Dermis blood vessel endothelial cell (primary cell): ENCODE measurements around the gene CENPP. TPM values are rescaled to one million over a fixed set of nuclear protein-coding genes. Genes with fewer than 3 reads are reported as not detected.

Source experiments
- DNase-seq: peaks from one replicate; pipeline ENCODE4 v3.0.0; 2010
- total RNA-seq: library from RNA; depleted of rRNA; stranded (reverse); fragments of >200 nt; gene quantifications from 2 replicates; pipeline ENCODE4 v1.2.3, GENCODE V29; 2014

The CENPP gene
- total RNA-seq, 1 donor from 2014 or later: 2.9 TPM

DNA sequence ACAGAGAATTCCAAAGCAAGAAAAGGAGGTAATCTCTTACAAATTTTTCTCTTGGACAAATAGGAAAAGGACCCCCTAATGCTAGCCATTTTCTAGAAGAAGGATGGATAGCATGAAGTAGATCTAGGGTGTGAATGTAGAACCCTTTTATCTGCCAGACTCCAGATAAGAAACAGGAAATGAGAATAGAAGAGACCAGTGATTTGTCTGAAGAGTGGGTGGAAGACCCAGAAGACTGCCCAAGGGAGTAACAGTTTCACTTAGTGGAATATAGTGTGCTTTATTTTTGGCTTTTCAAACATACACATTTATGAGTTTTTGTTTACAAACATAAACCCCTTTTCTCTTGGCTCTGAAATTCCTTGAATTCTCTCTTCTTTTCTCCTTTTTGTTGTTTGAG lies 185.0 kb downstream of the CENPP start:
- no peak for DNase-seq

DNA sequence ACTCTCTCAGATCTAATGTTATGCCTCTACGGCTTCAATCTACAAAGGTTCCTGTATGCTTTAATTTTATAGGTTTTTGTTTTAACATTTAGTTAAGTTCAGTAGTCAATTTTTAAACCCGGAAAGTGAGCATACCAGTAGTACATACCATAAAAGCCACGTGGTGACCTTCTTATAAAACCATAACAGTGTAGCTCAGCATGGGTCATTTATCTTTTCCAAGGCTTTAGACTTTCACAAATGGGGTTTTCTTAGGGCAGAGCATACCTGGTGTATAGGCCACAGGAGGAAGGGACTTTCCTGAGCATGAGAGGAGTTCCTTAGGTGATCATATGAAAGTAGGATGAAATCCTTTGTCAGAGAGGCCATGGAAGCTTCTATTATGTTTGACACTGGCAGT lies 186.9 kb downstream of the CENPP start:
- DNase-seq: no peak

DNA sequence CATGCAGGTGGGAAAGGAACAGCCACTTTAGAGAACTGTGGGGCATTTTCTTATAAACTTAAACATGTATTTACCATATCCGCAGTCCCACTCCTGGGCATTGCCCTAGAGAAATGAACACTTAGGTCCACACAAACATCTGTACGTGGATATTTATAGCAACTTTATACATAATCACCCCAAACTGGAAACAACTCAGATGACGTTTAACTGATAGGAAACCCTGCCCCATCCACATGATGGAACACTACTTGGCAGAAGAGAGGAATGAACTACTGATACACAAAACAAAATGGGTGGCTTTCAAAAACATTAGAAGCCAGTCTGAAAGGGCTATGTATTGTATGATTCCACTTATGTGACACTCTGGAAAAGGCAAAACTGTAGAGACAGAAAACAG lies 187.6 kb downstream of the CENPP start:
- no peak for DNase-seq

DNA sequence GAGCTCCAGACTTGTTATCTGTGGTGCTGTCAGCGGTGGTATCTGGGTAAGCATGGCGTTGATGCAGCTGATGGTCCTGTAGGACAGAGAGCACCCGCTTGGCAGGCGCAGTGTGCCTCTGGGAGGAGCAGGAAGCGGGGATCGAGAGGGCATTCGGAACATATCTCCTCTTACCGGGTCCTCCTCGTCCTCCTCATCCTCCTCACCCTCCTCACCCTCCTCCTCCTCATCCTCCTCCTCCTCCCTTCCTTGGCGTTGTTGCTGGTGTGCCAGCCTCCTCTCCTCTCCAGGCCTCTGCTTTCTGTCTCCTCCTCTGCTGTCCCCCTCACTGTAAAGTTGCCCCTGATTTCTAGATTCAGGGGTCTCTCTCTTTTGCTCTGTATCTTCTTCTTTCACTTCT lies 188.9 kb downstream of the CENPP start:
- DNase-seq: no peak

DNA sequence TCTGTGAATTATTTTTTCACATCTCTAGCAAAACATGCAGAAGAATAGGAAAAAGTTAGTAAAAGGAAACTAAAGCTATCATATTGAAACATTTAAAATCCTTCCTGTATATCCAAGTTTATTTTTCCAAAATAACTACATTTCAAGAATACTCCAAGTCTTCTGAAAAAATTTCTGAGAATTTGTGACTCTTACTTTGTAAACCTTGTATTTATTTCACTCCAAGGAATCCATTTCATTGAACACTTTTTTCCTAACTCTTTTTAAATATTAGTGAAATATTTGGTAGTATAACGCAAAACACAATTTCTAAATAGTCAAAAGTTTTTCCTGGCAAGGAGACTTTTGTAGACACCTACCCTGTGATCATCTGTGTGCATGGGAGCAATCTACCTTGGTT lies 190.8 kb downstream of the CENPP start:
- no peak for DNase-seq

DNA sequence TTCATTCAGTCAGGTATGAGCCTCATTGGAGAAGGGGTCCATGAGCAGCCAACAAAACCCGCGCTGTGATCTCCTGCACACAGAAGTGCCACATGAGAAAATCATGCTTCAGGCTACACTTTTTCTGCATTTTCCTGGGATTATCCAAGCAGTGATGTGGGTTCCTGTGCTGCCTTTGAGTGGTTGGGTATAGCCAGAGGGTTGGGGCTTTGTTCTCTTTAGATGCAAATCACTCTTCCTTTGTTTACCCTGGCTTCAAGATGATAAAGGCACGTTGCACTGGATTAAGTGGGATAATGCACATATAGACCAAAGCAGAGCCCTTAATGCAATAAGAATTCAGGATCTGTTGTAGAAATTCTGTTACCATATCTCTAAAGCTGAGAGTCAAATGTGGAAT lies 191.3 kb downstream of the CENPP start:
- no peak for DNase-seq

DNA sequence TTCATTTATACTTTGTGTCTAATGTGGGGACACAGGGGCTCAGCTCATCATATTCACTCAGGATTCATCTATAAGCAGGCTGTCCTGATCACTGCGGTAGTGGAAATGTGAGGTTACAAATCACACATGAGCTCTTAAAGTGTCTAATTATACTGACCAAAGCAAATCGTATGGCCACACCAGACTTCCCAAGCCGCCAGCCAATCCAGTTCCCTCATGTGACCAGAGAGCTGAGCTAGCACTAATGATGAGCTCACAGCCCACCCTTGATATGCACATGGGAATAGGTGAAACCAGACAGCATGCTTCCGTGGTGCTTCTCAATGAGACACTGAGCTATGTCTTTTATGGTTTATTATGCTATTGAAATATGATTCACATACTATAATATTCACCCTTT lies 192.4 kb downstream of the CENPP start:
- no peak for DNase-seq

DNA sequence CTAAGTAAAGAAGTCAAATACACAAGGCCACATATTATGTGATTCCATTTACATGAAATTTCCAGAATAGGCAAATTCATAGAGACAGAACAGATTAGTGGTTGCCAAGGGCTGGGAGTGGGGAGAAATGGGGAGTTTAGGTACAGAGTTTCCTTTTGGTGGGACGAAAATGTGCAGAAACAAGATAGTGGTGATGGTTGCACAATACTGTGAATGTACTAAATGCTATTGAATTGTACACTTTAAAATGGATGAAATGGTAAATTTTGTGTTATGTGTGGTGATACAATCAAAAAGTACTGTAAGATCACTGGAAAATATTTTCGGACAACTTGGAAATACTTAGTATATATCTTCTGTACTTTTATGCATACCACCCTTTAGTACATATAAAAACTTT lies 195.1 kb downstream of the CENPP start:
- no peak for DNase-seq

DNA sequence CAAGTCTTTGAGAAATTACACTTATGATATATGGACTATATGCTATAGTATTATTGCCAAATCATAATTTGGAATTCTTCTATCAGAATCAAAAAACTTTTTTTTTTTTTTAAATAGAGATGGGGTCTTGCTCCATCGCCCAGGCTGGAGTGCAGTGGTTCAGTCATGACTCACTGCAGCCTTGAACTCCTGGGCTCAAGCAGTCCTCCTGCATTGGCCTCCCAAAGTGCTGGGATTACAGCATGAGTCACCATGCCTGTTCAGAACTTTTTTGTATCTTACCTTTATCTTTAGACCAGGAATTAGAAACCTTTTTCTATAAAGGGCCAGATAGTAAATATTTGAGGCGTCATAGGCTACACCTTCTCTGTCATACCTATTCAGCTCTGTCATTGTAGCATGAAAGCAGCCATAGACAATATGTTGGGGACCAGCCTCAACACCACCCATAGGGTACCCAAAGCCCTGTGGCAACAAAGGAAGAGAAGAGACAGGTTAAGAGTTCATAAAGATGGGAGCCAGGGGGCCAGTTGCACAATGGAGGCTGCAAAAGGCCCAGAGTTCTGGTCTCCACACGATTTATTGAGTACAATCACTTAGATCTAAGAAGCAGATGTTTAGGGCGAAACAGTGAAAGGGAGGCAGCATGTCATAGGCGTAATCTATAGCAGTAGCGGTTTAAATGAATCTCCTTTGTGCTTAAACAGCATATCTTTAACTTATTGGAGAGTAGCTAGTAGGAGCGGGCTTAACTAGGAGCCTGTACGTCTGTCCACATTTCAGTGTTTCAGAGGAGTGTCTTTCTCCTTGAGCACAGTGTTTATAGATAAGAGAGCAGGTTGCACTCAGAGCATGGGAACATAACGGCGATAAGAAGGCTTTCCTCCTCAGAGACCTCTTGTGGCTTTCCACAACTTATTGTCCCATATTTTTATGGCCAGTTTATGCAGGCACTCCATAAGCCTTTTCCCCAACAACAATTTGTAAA lies 197.5 kb downstream of the CENPP start:
- DNase-seq: no peak

DNA sequence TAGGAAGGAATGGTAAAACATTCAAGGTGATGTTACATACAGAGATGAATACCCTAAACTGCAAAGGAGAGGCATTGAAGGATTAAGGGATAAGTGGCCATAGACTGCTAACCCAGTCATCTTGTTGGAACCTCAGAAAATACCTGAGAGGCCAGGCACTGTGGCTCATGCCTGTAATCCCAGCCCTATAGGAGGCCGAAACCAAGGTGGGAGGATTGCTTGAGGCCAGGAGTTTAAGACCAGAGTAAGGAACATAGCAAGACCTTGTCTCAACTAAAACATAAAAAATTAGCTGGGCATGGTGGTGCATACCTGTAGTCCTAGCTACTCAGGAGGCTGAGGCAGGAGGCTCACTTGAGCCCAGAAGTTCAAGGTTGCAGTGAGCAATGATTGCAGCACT lies 199.1 kb downstream of the CENPP start:
- no peak for DNase-seq

DNA sequence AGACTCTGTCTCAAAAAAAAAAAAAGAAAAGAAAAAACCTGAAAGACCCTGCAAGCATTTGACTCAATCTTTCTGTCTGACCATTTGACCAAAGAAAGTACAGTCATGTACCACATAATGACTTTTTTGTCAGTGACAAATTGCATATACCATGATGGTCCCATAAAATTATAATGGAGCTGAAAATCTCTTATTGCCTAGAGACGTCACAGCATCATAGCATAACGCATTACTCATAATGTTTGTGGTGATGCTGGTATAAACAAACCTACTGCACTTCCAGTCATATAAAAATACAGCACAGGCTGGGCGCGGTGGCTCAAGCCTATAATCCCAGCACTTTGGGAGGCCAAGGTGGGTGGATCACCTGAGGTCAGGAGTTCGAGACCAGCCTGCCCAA lies 199.6 kb downstream of the CENPP start:
- DNase-seq: no peak

DNA sequence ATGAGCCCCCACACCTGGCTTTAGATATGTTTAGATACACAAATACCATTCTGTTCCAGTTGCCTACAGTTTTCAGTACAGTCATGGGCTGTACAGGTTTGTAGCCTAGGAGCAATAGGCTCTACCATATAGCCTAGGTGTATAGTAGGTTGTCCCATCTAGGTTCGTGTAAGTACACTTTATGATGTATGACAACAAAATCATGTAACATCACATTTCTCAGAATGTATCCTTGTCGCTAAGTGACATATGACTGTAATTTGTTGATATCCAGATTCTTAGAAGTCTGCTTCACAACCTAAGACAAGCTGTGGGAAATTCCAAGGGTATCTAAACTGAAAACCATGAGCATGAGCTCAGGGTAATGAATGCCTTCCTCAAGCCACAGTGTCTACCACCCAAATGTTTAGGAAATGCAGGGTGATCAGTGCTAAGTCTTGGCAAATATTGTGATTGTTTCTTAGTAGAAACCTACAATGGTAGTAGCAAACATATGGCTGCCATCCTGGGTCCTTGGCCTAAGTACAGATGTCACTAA lies 201.6 kb downstream of the CENPP start:
- no peak for DNase-seq

DNA sequence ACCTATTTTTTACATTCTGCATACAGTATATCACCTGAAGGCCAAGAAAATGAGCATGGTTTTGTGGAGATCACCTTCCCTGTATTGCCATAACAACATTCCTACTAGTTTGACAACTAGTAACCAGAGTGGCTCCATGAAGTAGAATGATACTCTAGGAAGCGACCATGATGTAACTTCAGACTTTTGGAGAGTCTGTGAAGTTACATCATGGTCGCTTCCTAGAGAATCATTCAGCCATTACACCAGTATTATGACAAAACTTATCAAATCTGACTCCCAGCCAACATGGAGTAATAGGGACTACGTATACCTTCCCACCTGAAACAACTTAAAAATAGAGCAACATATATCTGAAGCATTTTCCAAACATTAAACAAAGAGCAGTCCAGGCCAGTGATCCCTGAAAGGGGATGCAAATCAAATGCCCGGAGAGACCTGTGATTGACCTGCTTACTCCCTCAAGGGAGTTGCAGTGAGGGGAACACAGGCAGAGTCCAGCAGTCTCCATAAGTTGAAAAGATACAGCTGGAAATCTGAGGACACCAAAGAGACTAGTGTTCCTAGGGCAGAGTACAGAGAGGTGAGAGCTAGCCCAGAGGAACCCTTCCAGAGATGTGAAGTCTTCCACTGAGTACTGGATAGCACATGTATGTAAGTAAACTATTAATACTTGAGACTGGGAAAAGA lies 202.2 kb downstream of the CENPP start:
- DNase-seq: no peak

DNA sequence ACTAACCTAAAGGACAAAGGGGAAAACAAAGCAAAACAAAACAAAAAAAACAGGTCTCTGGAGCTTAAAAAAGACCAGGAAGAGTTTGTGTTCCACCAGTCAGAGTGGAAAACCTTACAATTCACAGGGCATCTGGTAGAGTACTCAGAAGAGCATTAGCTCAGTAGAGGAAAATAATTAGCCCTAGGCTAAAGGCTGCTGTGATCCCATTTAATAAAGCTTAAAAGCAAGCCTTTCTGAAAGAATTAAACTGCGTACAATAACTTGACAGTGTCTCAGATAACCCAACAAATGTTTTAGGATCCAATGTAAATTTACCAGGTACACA lies 202.7 kb downstream of the CENPP start:
- no peak for DNase-seq

DNA sequence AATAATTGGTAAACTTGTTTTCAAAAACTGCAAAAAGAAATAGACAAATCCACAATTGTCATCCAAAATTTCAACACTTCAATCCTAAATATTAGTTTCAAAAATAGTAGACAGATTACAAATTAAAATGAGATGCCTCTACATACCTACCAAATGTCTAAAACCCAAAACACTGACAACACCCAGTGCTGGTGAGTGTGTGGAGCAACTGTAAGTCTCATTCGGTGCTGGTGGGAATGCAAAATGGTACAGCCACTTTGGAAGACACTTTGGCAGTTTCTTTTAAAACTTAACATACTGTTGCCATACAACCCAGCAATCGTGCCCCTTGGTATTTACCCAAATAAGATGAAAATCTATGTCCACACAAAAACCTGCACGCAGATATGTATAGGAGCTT lies 203.4 kb downstream of the CENPP start:
- DNase-seq: no peak

DNA sequence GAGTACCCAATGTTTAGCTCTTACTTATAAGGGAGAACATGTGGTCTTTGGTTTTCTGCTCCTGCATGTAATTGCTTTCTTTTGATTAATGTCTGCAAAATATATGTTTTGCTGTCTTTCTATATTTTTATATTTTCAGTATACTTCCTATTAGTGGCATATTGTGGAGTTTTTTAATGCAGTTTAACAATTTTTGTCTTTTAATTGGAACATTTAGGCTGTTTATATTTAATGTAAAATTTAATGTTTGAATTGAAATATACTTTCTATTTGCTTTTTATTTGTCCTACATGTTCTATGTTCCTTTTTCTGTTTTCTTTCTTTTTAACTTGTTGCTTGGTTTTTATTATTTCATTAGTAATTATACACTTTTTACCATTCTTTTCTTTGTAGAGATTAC lies 205.1 kb downstream of the CENPP start:
- no peak for DNase-seq

DNA sequence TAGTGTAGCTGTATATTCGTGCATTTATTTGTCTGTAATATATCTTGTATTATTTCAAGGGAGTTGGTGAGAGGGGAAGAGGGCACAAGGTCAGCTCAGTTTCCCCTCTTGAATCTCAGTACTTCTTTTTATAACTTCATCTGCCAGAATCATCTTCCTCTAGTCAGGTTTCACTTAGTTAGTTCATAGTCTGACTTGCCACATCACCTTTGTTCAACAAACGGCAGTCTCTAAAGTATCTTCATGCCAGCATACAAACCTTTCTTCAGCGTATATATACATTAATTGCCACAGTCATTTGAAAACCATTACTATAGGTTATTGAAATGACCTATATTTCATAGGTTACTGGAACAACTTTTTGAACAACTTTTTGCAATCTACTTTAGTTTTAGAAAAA lies 208.5 kb downstream of the CENPP start:
- DNase-seq: no peak

DNA sequence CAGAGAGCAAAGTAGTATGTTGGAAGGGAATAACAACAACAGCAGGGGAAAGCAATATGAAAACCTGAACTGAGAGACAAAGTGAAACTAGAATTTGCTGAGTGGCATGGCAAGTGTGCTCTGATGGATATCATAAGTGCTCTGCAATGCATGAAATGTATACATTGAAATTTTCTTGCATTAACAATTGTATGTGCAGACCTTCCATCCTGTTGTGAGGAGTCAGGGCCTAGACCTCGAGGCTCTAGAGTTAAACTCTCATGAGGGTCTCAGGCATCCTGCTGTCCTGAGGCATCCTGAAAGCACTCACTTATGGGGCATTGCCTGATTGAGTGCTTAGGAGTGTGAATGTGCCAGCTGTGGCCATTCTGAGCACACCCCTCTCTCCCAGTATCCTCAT lies 208.9 kb downstream of the CENPP start:
- no peak for DNase-seq

DNA sequence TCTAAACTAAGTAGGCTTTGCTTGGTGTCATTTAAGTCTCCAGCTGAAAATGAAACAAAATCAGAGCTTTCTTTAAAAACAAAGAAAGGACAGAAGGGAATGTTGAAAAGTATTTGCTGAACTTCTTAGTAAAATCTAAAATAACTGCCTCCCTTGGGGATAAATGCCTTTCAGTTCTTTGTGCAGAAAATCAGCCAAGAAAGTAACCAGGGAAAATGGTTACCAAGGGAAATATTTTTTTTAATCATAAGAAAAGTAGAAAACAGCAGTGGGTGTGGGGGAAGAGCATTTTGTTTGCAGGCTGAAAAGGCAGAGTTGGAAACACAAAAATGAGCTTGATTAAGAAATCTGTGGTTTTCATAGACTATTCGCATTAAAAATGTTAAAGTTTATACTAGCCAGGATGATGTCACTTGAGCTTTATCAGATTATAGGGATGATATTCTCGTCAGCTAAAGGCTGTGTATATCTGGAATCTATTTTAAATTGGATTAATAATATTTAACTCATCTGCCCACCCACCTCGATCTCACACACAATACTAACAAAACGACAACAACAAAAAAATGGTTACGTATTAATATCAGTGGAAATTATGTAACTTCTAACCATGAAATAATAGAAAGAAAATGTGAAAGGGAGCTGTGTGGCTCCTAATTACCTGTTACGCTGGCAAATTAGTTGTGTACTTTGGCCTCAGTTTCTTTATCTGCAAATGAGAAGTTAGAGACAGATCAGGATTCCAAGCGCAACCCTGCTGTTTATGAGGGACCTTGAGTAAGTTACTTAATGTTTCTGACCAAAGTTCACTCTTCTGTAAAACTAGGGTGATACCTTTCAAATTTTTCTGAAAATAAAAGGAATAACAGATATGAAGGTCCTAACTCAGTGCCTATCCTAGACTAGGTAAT lies 210.4 kb downstream of the CENPP start, which contains the start of gene ECM2:
Gene ECM2 (minus strand): TSS at position 51 of the 911 bp plus-strand sequence. CDS start 13,124 bp downstream, outside the sequence.
- no peak for DNase-seq

DNA sequence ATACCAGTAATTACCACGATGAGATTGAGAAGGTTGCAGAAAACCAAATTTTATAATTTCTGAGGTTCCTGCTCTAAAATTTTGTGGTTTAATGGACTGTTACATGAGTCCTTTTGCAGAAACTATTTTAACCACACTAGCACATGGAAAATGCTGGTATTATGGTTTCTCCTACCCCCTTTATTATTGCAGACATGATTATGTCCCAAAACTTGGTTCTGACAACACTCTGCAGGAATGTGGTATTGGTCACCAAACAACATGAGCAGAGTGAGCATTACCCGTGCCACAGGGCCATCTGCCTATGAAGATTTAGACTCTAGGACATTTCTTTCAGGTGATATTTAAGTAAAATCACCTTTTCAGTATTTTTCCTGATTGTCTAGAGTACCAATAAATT lies 212.8 kb downstream of the CENPP start:
- no peak for DNase-seq

DNA sequence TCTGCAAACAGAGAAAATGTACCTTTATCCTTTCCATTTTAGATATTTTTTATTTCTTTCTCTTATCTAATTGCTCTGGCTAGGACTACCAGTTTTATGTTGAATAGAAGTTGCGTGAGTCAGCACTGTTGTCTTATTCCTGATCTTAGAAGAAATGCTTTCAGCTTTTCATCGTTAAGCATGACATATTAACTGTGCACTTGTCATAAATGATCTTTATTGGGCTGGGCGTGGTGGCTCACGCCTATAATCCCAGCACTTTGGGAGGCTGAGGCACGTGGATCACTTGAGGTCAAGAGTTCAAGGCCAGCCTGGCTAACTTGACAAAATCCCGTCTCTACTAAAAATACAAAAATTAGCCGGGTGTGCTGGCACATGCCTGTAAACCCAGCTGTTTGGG lies 218.2 kb downstream of the CENPP start:
- no peak for DNase-seq

DNA sequence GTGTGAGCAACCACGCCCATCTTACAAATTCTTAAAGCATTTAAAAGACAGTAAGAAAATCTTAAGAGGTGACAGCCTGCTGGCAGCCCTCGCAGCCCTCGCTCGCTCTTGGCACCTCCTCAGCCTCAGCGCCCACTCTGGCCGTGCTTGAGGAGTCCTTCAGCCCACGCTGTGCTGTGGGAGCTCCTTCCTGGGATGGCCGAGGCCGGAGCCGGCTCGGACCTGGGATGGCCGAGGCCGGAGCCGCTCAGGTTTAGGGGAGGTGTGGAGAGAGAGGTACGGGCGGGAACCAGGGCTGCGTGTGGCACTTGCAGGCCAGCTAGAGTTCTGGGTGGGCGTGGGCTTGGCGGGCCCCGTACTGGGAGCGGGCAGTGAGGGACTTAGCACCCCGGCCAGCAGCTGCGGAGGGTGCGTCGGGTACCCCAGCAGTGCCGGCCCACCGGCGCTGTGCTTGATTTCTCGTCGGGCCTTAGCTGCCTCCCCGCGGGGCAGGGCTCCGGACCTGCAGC lies 219.3 kb downstream of the CENPP start:
- DNase-seq: no peak

DNA sequence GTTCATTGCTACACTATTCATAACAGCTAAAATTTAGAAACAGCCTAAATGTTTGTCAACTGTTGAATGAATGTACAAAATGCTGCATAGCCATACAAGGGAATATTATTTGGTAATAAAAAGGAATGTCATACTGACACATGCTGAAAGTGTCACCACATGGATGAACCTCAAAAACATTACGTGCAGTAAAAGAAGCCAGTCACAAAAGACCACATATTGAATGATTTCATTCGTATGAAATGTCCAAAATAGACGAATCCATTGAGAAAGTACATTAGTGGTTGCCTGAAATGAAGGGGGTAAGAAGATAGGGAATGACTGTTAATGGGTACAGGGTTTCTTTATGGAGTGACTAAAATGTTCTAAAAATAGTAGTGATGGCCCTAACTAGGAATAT lies 221.6 kb downstream of the CENPP start:
- DNase-seq: no peak
